OCI-LY1 (cell line): ENCODE results near the gene PRRT1.

Experiments used
- EZH2 ChIP-seq: fragments of 200-600 bp; sonication (generic), shearing (Covaris generic); IDR thresholded peaks from 2 replicates; pipeline ENCODE4 v1.8.0; 2017; ENCODE audit warnings: borderline replicate concordance, mixed run types, mild to moderate bottlenecking, antibody characterized with exemption, low read length, moderate library complexity, mixed read lengths
- TF ChIP-seq, protein P1 (sequence below): fragments of 200-600 bp; sonication (generic), shearing (Covaris generic); IDR thresholded peaks from 2 replicates; pipeline ENCODE4 v1.5.1; 2017; ENCODE audit warnings: mild to moderate bottlenecking, antibody characterized with exemption, low read length, moderate library complexity, mixed read lengths

DNA sequence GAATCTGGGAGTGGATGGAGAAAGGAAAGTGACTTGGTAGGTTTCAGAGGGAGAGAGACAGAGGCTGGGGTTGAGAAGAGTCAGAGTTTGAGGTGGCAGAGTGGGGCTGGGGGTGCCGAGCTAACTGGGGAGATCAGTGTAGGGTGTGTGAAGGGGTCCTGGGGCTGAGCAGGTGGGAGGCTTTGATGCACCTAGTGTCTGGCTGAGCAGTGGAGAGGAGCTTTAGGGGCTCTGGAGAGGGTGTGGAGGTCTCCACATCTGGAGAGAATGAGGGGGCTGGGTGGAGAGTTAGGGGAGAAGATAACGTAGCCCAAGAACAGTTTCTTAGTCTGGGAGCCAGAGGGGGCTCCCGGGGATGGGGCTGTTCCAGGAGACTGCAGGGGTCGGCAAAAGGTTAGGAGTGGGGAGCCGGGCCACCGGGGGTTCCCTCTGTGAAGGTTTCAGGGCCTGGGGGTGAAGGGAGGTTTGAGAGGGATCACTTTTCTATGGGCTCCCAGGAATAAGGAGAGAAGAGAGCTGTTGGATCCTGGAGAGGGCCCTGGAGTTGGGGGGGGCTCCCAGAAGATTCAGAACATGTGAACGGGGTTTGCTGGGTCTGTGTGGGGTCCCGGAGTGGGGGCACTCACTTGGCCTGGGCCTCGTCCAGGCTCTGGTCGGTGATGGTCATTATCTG is 37.5 kb upstream of the PRRT1 start:
- TF ChIP-seq, protein P1, sequence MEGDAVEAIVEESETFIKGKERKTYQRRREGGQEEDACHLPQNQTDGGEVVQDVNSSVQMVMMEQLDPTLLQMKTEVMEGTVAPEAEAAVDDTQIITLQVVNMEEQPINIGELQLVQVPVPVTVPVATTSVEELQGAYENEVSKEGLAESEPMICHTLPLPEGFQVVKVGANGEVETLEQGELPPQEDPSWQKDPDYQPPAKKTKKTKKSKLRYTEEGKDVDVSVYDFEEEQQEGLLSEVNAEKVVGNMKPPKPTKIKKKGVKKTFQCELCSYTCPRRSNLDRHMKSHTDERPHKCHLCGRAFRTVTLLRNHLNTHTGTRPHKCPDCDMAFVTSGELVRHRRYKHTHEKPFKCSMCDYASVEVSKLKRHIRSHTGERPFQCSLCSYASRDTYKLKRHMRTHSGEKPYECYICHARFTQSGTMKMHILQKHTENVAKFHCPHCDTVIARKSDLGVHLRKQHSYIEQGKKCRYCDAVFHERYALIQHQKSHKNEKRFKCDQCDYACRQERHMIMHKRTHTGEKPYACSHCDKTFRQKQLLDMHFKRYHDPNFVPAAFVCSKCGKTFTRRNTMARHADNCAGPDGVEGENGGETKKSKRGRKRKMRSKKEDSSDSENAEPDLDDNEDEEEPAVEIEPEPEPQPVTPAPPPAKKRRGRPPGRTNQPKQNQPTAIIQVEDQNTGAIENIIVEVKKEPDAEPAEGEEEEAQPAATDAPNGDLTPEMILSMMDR = no peak
- TF ChIP-seq EZH2 = no peak
